ENCODE results near the gene ARHGAP1.

ARHGAP1 gene

DNA sequence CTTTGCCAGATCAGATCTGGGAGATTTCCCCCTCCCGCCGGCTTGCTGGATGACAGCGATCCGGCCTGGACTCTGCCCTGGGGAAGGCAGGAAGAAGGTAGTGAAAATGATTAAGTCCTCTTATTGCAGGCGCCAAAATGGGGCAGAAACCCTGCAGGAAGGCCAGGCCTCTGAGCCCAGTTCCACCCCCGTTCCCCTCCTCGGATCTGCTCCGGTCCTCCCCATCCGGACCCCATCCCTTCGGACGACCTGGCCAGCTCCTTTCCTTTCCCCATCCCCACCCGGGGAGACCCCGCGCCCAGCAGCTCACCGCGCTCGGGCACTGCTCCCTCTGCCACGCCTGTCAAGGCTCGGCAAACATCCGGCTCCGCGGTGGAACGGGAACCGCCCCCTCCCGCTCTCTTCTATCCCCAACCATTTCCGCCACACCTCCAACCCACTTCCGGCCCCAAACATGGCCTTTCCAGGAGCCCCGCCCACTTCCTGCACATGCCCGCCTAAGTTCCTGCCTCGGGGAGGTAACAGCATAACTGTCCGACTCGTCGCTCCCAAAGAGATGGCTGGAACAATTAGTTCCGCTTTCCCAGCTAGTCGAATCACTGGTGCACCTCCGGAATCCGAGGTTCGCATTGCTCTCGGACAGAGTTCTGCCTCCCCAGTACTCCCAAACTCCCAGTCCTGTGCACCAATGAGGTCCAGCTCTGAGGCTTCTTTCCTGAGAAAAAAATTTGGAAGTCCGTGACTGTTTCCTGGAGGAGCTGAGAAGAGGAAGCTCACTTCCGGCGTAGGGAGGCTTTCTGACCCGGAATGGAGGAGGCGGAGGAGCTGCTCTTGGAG lies at the start of gene ARHGAP1, which contains the start of gene ZNF408:
Gene ARHGAP1 (minus strand): TSS at position 379 of the 837 bp plus-strand sequence. CDS start 4,512 bp downstream, outside the sequence.
Gene ZNF408 (plus strand): TSS at position 791 of the 837 bp plus-strand sequence. CDS start 17 bp downstream, at position 808.
- peak; percentile 98 for DNase-seq (ENCODE audit: low read depth in 2 of 2)

DNA sequence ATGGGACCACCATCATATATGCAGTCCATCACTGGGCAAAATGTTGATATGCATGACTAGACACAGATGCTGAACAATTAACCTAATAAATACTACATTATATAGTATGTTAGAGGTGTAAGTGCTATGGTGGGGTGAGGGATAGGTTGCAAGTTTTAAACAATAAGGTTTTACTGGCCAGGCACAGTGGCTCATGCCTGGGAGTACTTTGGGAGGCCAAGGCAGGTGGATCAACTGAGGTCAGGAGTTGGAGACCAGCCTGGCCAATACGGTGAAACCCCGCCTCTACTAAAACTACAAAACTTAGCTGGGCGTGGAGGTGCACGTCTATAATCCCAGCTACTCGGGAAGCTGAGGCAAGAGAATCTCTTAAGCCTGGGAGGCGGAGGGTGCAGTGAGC lies 46.7 kb upstream of the ARHGAP1 start:
- DNase-seq (ENCODE audit: low read depth in 2 of 2) = no peak

DNA sequence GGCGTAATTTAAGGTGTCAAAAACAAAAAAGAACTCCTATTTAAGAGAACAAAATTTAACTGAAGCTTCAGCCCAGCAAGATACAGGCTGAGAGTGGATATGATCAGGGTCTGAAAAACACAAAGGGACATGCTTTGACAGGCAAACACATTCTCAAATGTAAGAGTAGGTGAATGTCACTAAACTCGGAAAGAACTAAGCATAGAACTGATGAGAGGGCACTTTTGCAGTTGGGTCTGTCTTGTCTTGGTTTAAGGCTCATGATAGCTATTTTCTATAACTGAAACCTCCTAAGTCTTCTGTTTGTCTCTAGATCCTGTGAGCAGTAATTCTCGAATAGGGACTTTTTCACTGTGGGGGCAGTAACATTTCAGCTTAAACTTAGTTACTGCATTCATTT lies 45.6 kb upstream of the ARHGAP1 start:
- DNase-seq (ENCODE audit: low read depth in 2 of 2) = no peak

DNA sequence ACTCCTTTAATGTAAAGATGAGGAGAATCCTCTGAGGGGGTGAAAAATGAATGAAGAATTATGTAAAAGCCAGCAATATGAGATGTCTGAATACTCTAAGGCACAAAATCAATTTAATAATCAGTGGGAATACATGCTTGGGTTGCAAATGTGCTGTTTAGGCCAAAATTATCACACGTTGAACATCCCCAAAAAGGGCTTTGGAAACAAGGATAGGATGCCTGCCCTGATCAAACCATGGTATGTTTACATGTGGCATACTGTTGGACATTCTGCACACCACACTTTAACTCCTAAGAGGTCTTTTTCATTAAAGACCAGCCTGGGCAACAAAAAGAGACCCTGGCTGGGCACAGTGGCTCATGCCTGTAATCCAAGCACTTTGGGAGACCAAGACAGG lies 44.9 kb upstream of the ARHGAP1 start:
- no peak for DNase-seq (ENCODE audit: low read depth in 2 of 2)

DNA sequence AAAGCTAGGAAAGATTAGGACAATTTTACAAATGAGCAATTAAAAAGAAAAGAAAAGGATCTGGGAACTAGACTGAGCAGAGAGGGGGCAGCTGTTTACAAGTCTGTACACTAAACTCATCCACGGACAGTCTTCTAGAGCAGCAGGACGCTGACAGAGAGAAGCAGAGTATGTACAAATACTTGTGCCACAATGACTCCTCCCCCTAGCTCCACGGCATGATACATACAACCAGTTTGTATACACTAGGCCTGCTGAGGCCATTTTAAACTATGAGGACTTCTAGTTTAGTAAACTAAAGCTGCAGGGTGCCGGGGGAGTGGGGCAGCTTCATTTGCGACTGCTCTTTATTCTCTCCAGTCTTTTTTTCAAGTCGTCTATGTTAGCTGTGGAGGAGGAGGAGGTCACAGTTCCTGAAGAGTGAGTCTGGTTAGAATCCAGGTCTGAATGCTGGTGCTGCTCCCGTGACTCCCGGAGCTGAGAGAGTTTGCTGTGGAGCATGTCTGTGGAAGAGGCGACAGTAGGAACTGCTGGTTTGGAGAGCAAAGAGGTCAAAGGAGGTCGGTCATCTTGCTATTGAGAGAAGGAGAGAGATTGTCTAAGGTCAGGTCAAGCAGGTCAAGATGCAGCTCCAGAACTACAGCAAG lies 43.4 kb upstream of the ARHGAP1 start:
- DNase-seq (ENCODE audit: low read depth in 2 of 2) = no peak

DNA sequence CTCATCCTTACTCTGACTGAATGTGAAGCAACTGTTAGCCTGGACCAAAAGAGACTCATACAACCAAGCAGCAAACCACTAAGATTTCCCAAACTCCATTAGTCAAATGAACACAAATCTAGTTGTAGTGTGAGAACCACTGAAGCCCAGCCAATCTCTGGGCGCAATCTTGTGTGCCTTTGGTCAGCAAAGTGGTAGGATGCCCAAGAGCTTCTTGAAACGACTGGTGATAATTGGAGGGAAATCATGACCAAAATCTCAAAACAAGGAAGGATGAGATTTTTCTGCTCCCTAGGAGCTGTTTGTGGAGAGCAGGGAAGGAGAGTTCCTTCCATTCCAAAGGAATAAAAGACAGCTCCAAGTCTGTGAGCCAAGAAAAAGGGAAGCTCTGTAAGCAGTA lies 42.6 kb upstream of the ARHGAP1 start:
- DNase-seq (ENCODE audit: low read depth in 2 of 2) = no peak

DNA sequence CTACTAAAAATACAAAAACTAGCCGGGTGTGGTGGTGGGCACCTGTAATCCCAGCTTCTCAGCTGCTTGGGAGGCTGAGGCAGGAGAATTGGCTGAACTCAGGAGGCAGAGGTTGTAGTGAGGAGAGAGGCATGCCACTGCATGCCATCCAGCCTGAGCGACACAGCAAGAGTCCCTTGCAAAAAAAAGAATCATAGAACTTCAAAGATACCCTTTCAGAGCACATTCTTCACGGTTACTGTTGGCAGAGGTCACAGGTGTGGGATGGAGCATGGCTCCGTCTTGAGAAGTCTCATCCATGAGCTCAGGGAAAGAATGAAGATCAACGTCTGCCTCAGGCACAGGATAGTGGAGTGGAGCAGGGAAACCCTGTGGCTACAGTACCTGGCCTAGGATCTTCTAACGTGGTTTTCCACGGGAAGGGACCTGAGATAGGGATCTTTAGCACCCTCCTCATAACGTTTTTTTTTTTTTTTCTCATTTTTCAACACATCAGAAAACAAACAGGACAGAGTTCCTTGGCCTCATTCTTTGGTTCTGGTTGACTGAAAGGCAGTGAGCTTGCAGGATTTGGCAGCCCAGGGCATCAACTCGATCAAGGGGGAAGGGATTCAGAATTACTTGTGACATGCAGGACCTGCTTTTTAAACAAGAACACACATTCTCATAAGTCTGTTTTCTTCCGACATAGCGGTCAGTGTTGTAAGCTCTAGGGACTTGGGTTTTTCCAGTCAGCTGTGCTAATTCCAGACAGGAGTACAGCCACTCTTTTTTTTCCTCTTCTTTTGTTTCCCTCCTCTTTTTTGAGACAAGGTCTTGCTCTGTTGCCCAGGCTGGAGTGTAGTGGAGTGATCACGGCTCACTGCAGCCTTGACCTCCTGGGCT lies 41.4 kb upstream of the ARHGAP1 start:
- no peak for DNase-seq (ENCODE audit: low read depth in 2 of 2)

DNA sequence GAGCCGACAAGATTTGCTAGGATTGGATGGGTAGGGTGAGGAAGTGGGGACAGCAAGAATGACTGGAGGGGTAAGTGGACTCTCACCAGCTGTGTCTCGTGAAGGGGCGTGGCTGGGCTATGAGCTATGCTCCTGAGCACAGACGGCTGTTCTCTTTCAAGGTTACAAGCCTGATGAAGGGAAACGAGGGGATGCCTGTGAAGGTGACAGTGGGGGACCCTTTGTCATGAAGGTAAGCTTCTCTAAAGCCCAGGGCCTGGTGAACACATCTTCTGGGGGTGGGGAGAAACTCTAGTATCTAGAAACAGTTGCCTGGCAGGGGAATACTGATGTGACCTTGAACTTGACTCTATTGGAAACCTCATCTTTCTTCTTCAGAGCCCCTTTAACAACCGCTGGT lies 38.5 kb upstream of the ARHGAP1 start:
- no peak for DNase-seq (ENCODE audit: low read depth in 2 of 2)

DNA sequence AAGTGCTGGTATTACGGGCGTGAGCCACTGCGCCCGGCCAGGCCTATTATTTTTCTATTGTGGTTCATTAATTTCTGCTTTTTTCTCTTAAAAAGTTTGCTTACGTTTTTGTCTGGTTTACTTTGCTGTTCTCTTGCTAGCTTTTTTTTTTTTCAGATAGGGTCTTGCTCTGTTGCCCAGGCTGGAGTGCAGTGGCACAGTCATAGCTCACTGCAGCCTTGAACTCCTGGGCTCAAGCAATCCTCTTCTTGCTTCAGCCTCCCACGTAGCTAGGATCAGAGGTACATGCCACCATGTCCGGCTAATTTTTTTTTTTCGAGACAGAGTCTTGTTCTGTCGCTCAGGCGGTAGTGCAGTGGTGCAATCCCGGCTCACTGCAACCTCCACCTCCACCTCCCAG lies 37.3 kb upstream of the ARHGAP1 start:
- DNase-seq (ENCODE audit: low read depth in 2 of 2) = no peak

DNA sequence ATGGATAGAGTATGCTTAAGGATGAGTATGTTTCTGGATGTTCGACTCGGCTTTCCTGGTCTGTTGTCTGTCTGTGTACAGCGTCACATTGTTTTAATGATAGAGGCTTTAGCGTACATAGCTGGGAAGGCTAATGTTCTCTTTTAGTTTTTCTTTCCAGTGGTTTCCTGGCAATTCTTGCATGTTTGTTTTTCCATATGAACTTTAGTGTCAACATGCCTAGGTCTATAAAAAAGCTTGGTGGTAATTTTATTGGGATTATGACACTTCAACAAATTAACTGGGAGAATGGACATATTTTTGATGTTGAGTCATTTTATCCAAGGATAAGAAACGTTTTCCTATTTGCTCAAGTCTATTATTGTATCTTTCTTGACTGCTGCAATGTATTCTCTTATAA lies 36.2 kb upstream of the ARHGAP1 start:
- no peak for DNase-seq (ENCODE audit: low read depth in 2 of 2)

DNA sequence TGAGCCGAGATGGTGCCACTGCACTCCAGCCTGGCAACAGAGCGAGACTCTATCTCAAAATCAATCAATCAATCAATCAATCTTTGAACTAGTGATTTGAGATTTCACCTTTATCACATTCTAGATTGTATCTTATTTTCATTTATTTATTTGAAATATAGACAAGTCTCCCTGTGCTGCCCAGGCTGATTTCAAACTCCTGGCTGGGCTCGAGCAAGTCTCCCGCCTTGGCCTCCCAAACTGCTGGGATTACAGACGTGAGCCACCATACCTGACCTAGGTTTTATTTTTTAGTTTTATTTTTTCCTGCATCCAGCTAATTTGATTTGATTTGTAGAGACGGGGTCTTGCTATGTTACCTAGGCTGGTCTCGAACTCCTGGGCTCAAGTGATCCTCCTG lies 35.7 kb upstream of the ARHGAP1 start:
- DNase-seq (ENCODE audit: low read depth in 2 of 2) = no peak

DNA sequence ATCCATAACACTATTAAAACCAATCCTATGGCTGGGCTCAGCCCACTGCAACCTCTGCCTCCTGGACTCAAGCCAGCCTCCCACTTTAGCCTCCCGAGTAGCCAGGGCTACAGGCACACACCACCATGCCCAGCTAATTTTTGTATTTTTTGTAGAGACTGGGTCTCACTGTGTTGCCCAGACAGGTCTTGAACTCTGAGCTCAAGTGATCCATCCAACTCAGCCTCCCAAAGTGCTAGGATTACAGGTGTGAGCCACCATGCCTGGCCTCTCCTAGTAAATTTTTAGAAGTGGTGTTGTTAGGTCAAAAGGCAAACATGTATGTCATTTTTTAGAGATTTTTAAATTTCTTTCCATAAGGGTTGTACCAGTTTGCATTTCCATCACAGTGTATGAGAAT lies 32.8 kb upstream of the ARHGAP1 start:
- DNase-seq (ENCODE audit: low read depth in 2 of 2) = no peak

DNA sequence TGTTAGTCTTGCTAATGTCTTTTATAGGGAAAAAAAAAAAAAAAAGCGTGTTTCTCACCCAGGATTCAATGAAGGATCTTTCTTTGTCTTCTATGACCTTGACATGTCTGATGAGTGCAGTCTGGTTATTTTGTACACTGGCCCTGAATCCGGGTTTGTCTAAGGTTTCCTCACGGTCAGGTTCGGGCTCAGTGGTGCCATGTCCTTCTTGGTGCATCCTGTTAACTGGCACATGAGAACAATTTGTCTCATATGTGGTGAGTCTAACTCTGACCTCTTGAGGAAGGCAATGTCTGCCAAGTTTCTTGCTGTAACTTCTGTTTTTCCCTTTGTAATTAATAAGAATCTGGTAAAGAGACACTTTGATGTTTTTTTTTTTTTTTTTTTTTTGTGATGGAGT lies 31.1 kb upstream of the ARHGAP1 start:
- DNase-seq (ENCODE audit: low read depth in 2 of 2) = no peak

DNA sequence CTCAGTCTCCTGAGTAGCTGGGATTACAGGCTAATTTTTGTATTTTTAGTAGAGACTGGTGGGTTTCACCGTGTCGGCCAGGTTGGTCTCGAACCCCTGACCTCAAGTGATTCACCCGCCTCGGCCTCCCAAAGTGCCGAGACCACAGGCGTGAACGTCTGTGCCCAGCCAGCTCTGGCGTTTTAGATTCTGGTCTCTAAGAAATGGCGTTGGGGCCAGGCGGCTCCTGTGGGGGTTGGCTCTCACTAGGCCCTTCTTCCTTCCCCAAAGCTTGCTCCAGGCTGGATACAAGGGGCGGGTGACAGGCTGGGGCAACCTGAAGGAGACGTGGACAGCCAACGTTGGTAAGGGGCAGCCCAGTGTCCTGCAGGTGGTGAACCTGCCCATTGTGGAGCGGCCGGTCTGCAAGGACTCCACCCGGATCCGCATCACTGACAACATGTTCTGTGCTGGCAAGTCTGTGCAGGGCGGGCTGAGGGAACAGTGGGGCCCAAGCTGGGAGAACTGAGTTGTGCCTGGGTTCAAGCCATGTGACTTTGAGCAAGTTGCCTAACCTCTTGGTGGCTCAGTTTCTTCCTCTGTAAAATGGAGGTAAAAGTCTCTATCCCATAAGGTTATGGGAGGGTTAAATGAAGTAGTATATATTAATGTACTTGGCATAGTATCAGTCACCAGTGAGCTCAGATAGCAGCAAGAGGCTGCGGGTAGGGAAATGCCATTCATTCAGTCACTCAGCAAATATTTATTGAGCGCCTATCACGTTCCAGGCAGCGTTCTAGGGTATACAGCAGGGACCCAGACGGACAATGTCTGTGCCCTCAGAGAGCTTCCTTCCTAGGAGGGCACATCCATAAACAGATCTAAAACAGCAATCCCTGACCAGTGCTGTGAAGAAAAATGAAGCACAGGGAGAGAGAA lies 28.9 kb upstream of the ARHGAP1 start:
- DNase-seq (ENCODE audit: low read depth in 2 of 2) = no peak

DNA sequence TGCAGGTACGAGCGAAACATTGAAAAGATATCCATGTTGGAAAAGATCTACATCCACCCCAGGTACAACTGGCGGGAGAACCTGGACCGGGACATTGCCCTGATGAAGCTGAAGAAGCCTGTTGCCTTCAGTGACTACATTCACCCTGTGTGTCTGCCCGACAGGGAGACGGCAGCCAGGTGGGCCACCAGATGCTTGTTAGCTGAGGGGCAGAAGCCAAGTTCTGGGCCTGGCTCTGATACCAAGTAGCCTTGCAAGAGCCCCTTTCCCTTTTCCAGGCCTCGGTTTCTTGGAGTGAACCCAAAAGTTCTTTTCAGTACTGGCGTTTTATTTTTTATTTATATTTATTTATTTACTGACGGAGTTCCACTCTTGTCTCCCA lies 28.2 kb upstream of the ARHGAP1 start:
- DNase-seq (ENCODE audit: low read depth in 2 of 2) = no peak

DNA sequence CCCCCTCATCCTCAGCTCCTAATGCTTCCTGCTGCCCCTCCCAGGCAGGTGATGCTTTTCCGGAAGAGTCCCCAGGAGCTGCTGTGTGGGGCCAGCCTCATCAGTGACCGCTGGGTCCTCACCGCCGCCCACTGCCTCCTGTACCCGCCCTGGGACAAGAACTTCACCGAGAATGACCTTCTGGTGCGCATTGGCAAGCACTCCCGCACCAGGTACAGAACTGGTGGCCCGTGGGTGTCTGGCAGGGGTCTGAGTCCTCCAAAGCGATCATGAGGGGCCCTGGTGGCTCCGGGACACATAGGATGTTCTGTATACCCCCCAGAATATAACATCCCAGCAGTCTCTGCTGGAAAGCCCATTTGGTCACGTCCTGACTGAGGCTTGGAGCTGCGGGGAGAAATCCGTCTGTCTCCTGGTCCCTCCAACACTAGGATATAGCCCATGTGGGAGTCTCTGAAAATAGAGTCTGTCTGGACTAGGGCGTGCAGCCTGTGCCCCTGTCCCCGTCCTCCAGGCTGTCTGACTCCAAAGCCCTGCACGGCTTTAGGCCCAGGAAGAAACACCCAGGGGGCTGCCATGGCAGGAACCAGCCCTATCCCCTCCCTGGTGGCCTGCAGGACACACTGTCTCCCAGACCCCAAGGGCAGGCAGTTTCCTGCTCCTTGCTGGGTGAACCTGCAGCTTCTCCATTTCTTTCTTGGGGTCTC lies 27.7 kb upstream of the ARHGAP1 start:
- DNase-seq (ENCODE audit: low read depth in 2 of 2) = no peak

DNA sequence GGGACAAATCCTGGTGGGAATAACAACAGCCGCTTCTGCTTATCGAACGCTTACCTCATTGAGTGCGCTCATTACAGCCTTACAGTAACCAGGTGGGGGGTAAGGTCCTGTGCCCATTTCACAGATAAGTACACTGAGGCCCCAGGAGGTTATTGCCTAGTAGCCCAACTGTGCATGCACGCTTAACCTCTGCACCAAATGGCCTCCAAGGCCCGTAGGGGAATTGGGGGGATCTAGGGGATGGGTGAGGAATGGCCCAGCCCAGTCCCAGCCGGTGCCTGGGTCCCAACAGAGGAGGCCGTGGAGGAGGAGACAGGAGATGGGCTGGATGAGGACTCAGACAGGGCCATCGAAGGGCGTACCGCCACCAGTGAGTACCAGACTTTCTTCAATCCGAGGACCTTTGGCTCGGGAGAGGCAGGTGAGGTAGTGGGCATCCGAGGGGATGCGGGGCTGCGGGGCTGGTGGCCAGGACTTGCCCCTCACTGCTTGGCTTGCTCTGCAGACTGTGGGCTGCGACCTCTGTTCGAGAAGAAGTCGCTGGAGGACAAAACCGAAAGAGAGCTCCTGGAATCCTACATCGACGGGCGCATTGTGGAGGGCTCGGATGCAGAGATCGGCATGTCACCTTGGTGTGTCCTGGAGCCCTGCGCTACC lies 25.9 kb upstream of the ARHGAP1 start:
- DNase-seq (ENCODE audit: low read depth in 2 of 2) = no peak

DNA sequence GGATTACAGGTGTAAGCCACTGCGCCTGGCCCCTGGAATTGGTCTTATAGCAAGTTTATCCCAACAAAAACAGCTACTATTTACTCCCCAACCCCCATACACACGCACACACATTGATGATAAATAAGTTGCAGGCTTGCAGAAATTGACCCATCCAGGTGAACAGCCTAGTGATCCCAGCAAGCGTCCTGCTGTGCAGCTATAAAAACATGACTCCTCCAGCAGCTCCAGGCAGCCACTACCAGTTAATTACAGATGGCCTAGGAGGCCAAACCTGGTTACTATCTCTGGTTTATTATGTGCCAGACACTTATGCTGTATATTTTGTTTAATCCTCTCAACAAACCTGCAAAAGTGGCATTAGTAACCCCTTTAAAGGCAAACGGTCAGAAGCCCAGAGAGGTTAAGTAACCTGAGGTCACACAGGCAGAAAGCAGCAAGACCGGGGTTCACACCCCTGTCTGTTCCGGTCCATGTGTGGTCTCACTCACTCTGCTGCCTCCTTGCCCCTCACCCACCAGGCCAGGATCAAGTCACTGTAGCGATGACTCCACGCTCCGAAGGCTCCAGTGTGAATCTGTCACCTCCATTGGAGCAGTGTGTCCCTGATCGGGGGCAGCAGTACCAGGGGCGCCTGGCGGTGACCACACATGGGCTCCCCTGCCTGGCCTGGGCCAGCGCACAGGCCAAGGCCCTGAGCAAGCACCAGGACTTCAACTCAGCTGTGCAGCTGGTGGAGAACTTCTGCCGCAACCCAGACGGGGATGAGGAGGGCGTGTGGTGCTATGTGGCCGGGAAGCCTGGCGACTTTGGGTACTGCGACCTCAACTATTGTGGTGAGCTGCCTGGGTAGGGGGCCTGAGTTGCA lies 25.2 kb upstream of the ARHGAP1 start:
- no peak for DNase-seq (ENCODE audit: low read depth in 2 of 2)

DNA sequence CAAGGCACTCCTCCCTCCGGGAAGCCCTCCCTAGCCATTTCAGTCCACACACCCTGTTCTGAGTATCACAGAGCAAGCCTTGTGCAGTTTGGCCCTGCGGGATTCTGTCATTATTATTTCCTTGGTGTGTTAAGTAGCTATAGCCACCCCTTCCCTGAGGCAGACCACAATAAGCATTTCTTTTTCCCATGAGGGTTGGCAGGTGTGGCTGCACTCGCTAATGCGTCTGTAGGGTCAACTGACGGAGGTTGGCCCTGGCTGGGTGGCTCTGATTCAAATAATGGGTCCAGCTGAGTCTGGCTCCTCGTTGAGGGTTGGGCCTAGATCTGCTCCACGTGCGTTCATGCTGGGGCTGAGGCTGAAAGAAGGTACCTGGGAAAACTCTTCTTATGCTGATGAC lies 23.7 kb upstream of the ARHGAP1 start:
- DNase-seq (ENCODE audit: low read depth in 2 of 2) = no peak
